Ishikawa (cell line): ENCODE measurements around the gene RGL1.

ENCODE experiments used
- EGR1 ChIP-seq: IDR thresholded peaks from 2 replicates; pipeline ENCODE4 v1.6.1; 2012
- EP300 ChIP-seq: IDR thresholded peaks from 2 replicates; pipeline ENCODE4 v1.6.1; 2012; ENCODE audit warnings: borderline replicate concordance
- MAX ChIP-seq: IDR thresholded peaks from 2 replicates; pipeline ENCODE4 v1.6.1; 2012
- NFIC ChIP-seq: IDR thresholded peaks from 2 replicates; pipeline ENCODE4 v1.6.1; 2012
- REST ChIP-seq: IDR thresholded peaks from 2 replicates; pipeline ENCODE4 v1.6.1; 2012; ENCODE audit warnings: low read depth, mild to moderate bottlenecking
- ZBTB7A ChIP-seq: IDR thresholded peaks from 2 replicates; pipeline ENCODE4 v1.6.1; 2012; ENCODE audit warnings: low read depth

- TF ChIP-seq MAX (no peak), NFIC (no peak), EP300 (no peak), EGR1 (no peak), ZBTB7A (no peak), REST (no peak)
Observed at GRCh38 chr1:183778045-183778444, 26.9 kb upstream of the RGL1 start.
